WI38 (cell line): Measurements from ENCODE around the gene RFK.

Experiments used
- H3K4me3 ChIP-seq: 2 replicates; pipeline ENCODE4 v1.5.1; 2011; ENCODE audit warnings: low read depth, mild to moderate bottlenecking, control low read depth, low read length
- CTCF ChIP-seq: IDR thresholded peaks from 2 replicates; pipeline ENCODE4 v1.5.1; 2012; ENCODE audit warnings: low read depth, mild to moderate bottlenecking, control low read depth, low read length

Gene RFK

GRCh38 chr9:76378367-76379073, 15.7 kb downstream of the RFK start:
- no peak overlapping the region for H3K4me3 ChIP-seq
- TF ChIP-seq CTCF, result no peak

GRCh38 chr9:76377791-76378190, 16.4 kb downstream of the RFK start:
- H3K4me3 ChIP-seq, result no peak overlapping the region
- TF ChIP-seq CTCF, result no peak

GRCh38 chr9:76374783-76375559, 19.3 kb downstream of the RFK start:
- no peak overlapping the region for H3K4me3 ChIP-seq
- no peak for TF ChIP-seq CTCF

GRCh38 chr9:76373784-76374474, 20.3 kb downstream of the RFK start:
- no peak for TF ChIP-seq CTCF
- no peak overlapping the region for H3K4me3 ChIP-seq

GRCh38 chr9:76373173-76373783, 20.9 kb downstream of the RFK start:
- H3K4me3 ChIP-seq, result no peak overlapping the region
- no peak for TF ChIP-seq CTCF

- H3K4me3 ChIP-seq, result no peak overlapping the region
- TF ChIP-seq CTCF, result no peak
Observed at GRCh38 chr9:76372336-76372735, 21.9 kb downstream of the RFK start.
